Measurements from ENCODE around the gene MTSS2. TPM values are rescaled to one million over a fixed set of nuclear protein-coding genes. Genes with fewer than 3 reads are reported as not detected.
A peak's percentile ranks its signal among the peaks of the same experiment; 100 is the strongest.

Gene MTSS2
- total RNA-seq, 1 donor from 2014 or later, result 38.3 TPM

DNA sequence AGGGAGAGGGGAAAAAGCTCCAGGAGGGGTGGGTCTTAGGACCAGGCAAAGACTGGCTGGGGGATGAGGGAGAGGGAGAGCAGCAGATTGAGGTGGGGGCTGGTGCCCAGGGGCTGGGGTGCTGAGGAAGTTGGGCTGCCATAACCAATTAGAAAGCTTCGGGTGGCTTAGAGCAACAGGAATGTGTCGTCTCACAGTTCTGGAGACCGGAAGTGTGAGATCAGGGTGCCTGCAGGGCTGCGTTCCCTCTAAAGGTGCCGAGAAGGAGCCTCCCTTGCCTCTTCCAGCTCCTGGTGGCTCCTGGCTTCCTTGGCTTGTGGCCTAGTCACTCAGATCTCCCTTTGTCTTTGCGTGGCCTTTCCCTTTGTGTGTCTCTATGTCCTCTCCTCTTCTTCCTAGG is 37.2 kb downstream of the MTSS2 start:
- Histone ChIP-seq H3K27me3 (ENCODE audit: insufficient read depth, low read length) (no peaks in the 10 kb centered on the region), H2AFZ (ENCODE audit: low read depth, low read length) (no peak overlapping the region), H4K20me1 (ENCODE audit: insufficient read depth, low read length) (no peaks in the 10 kb centered on the region), H3K9ac (ENCODE audit: low read length) (no peak overlapping the region), H3K4me1 (ENCODE audit: insufficient read depth, low read length) (peaks cover 15% of the 10 kb centered on the region), H3K36me3 (ENCODE audit: insufficient read depth, low read length) (no peaks in the 10 kb centered on the region), H3K79me2 (ENCODE audit: insufficient read depth, low read length) (no peaks in the 10 kb centered on the region), H3K9me3 (ENCODE audit: insufficient read depth, low read depth, low read length) (no peaks in the 10 kb centered on the region), H3K4me2 (ENCODE audit: low read length) (no peak overlapping the region), H3K27ac (ENCODE audit: low read depth, low read length) (no peak overlapping the region), H3K4me3 (ENCODE audit: insufficient read depth, low read depth, low read length) (no peak overlapping the region)
- peaks cover 10% of the 10 kb centered on the region for H3K4me1 Mint-ChIP-seq (ENCODE audit: low read depth, unreplicated experiment)
- no peak overlapping the region for H3K27ac Mint-ChIP-seq (ENCODE audit: unreplicated experiment)
- DNase-seq (ENCODE audit: low read depth) (no peak), FAIRE-seq (no peak)
- no peak for TF ChIP-seq EZH2 (IDR thresholded peaks at IDR 0.05; ENCODE audit: insufficient read depth, low read length)
- TF ChIP-seq, protein P1, sequence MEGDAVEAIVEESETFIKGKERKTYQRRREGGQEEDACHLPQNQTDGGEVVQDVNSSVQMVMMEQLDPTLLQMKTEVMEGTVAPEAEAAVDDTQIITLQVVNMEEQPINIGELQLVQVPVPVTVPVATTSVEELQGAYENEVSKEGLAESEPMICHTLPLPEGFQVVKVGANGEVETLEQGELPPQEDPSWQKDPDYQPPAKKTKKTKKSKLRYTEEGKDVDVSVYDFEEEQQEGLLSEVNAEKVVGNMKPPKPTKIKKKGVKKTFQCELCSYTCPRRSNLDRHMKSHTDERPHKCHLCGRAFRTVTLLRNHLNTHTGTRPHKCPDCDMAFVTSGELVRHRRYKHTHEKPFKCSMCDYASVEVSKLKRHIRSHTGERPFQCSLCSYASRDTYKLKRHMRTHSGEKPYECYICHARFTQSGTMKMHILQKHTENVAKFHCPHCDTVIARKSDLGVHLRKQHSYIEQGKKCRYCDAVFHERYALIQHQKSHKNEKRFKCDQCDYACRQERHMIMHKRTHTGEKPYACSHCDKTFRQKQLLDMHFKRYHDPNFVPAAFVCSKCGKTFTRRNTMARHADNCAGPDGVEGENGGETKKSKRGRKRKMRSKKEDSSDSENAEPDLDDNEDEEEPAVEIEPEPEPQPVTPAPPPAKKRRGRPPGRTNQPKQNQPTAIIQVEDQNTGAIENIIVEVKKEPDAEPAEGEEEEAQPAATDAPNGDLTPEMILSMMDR (IDR thresholded peaks at IDR 0.05; ENCODE audit: insufficient read depth, low read depth, low read length), result no peak
- peaks cover 9% of the 10 kb centered on the region for H3K27me3 Mint-ChIP-seq (ENCODE audit: low read depth, unreplicated experiment)
- no peak overlapping the region for H3K4me3 Mint-ChIP-seq (ENCODE audit: unreplicated experiment)
- no peaks in the 10 kb centered on the region for H3K36me3 Mint-ChIP-seq (ENCODE audit: low read depth, unreplicated experiment)
- H3K9me3 Mint-ChIP-seq (ENCODE audit: unreplicated experiment), result peaks cover 2% of the 10 kb centered on the region

DNA sequence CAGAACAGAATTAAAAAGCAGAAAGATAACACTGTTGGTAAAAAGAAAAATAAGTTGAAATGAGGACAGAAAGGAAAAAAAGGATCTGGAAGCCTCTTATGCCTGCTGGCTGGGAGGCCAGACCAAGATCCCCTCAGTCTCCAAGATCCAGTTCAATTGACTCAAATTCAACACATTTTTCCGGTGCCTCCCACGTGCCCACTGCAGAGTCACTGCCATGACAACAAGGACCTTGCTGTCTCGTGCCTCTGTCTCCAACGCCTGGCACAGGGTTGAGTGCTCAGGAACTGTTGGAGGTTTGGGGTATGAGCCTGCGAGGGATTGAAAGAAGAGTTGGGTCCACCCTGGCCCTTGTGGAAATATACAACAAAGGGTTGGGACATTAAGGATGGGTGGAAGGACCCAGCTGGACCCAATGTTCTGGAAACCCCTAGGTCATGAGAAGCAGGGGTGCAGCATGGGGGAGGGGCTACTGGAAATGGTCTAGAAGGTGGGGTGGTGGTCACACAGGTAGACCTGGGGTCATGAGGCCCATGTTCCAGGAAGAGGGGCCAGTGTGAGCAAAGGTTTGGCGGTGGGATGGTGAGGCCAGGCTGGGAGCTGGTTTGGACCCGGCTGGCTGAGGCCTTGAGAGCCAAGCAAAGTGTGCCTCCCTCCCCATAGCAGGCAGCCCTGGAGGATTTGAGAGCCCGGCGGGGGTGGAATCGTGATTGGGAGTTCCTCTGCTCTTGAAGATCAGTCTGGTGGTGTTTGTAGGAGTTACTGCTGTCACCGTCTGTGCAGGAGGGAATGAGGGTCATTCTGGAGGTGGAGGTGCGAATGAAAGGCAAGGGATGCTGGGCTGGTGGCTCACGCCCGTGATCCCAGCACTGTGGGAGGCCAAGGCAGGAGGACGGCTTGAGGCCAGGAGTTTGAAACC is 38.2 kb downstream of the MTSS2 start:
- peak overlapping the region; percentile 9 for H3K4me2 ChIP-seq (ENCODE audit: low read length)
- peaks cover 2% of the 10 kb centered on the region for H3K9me3 Mint-ChIP-seq (ENCODE audit: unreplicated experiment)
- H3K4me3 Mint-ChIP-seq (ENCODE audit: unreplicated experiment), result no peak overlapping the region
- H3K36me3 ChIP-seq (ENCODE audit: insufficient read depth, low read length), result no peaks in the 10 kb centered on the region
- no peak overlapping the region for H3K27ac ChIP-seq (ENCODE audit: low read depth, low read length)
- no peak for FAIRE-seq
- H3K9ac ChIP-seq (ENCODE audit: low read length), result no peak overlapping the region
- H3K4me1 Mint-ChIP-seq (ENCODE audit: low read depth, unreplicated experiment), result peaks cover 9% of the 10 kb centered on the region
- no peak overlapping the region for H2AFZ ChIP-seq (ENCODE audit: low read depth, low read length)
- no peaks in the 10 kb centered on the region for H3K27me3 ChIP-seq (ENCODE audit: insufficient read depth, low read length)
- no peak overlapping the region for H3K27ac Mint-ChIP-seq (ENCODE audit: unreplicated experiment)
- H3K27me3 Mint-ChIP-seq (ENCODE audit: low read depth, unreplicated experiment), result peaks cover 10% of the 10 kb centered on the region
- H3K4me3 ChIP-seq (ENCODE audit: insufficient read depth, low read depth, low read length), result no peak overlapping the region
- no peaks in the 10 kb centered on the region for H3K9me3 ChIP-seq (ENCODE audit: insufficient read depth, low read depth, low read length)
- TF ChIP-seq, protein P1 (IDR thresholded peaks at IDR 0.05; ENCODE audit: insufficient read depth, low read depth, low read length), result no peak
- no peak for TF ChIP-seq EZH2 (IDR thresholded peaks at IDR 0.05; ENCODE audit: insufficient read depth, low read length)
- H3K79me2 ChIP-seq (ENCODE audit: insufficient read depth, low read length), result no peaks in the 10 kb centered on the region
- DNase-seq (ENCODE audit: low read depth), result no peak
- H3K36me3 Mint-ChIP-seq (ENCODE audit: low read depth, unreplicated experiment), result no peaks in the 10 kb centered on the region
- H4K20me1 ChIP-seq (ENCODE audit: insufficient read depth, low read length), result no peaks in the 10 kb centered on the region
- H3K4me1 ChIP-seq (ENCODE audit: insufficient read depth, low read length), result peaks cover 15% of the 10 kb centered on the region
